K562 (cell line): Measurements from ENCODE around the gene DCAF6.

Experiments
- ATF2 ChIP-seq: sonication (generic); formaldehyde crosslinking; IDR thresholded peaks from 2 replicates; pipeline ENCODE4 v1.8.1; 2022; ENCODE audit warnings: missing genetic modification reagents
- CBFB ChIP-seq: sonication (generic); formaldehyde crosslinking; IDR thresholded peaks from 2 replicates; pipeline ENCODE4 v1.4.0; 2020; ENCODE audit warnings: mild to moderate bottlenecking, missing genetic modification reagents
- CBX5 ChIP-seq: IDR thresholded peaks from 2 replicates; pipeline ENCODE4 v1.6.1; 2014; ENCODE audit warnings: low read depth, borderline replicate concordance
- EGR1 ChIP-seq: fragments of 450-650 bp; conservative IDR thresholded peaks from 2 replicates; pipeline ENCODE4 v1.6.1; 2017; ENCODE audit warnings: mild to moderate bottlenecking
- ELF4 ChIP-seq: fragments of 450-650 bp; formaldehyde crosslinking; IDR thresholded peaks from 2 replicates; pipeline ENCODE4 v1.4.0; 2022; ENCODE audit warnings: missing genetic modification characterization
- GABPA ChIP-seq: fragments of 200-800 bp; sonication (Bioruptor generic); conservative IDR thresholded peaks from 2 replicates; pipeline ENCODE4 v1.6.1; 2016; ENCODE audit warnings: low read depth, missing genetic modification characterization, missing compliant biosample characterization
- GTF2F1 ChIP-seq: IDR thresholded peaks from 2 replicates; pipeline ENCODE4 v1.6.1; 2011; ENCODE audit warnings: low read depth, low read length, improper control_type of control experiment
- JUN ChIP-seq, 2 experiments: sonication (generic) in 1 of 2; formaldehyde crosslinking in 1 of 2; IDR thresholded peaks; 2 replicates each; pipeline versions ENCODE4 v1.6.1 to v1.8.0; 2012 to 2022; ENCODE audit warnings: borderline replicate concordance in 2 of 2, mild to moderate bottlenecking in 2 of 2, improper control_type of control experiment in 1 of 2, low read depth in 1 of 2, low read length in 1 of 2, missing genetic modification reagents in 1 of 2
- NCOA2 ChIP-seq, 2 experiments: fragments of 450-650 bp; IDR thresholded peaks; 2 replicates each; pipeline ENCODE4 v1.6.1; 2018; ENCODE audit warnings: mild to moderate bottlenecking in 2 of 2, moderate library complexity in 1 of 2; ENCODE audit not compliant: partially characterized antibody in 2 of 2
- POLR2B ChIP-seq: fragments of 450-650 bp; IDR thresholded peaks from 2 replicates; pipeline ENCODE4 v1.6.1; 2018; ENCODE audit warnings: low read depth; ENCODE audit not compliant: partially characterized antibody
- SMC3 ChIP-seq: conservative IDR thresholded peaks from 2 replicates; pipeline ENCODE4 v1.6.1; 2011; ENCODE audit warnings: low read depth, low read length, improper control_type of control experiment; ENCODE audit not compliant: insufficient read depth
- ZNF146 ChIP-seq: IDR thresholded peaks from one replicate; pipeline ENCODE4 v1.6.1; 2018; ENCODE audit warnings: missing compliant biosample characterization; ENCODE audit not compliant: unreplicated experiment
- ZZZ3 ChIP-seq: fragments of 450-650 bp; IDR thresholded peaks from 2 replicates; pipeline ENCODE4 v1.6.1; 2016; ENCODE audit warnings: antibody characterized with exemption, mild to moderate bottlenecking, moderate library complexity

GRCh38 chr1:167968569-167968968 lies 32.1 kb downstream of the DCAF6 start:
- TF ChIP-seq ELF4 (CRISPR knock-in tag), result no peak
- no peak for TF ChIP-seq ATF2 (CRISPR knock-in tag)
- TF ChIP-seq ZZZ3, result no peak
- no peak for TF ChIP-seq EGR1
- no peak for TF ChIP-seq SMC3
- no peak for TF ChIP-seq CBFB
- TF ChIP-seq NCOA2 (IDR thresholded peaks at IDR 0.05; ENCODE audit: partially characterized antibody in 2 of 2), result no peak
- TF ChIP-seq GTF2F1, result no peak
- no peak for TF ChIP-seq POLR2B
- TF ChIP-seq GABPA (tag), result no peak
- TF ChIP-seq JUN (IDR thresholded peaks at IDR 0.05; ENCODE audit: borderline replicate concordance, low read depth, low read length), result no peak
- no peak for TF ChIP-seq JUN (CRISPR knock-in tag; IDR thresholded peaks at IDR 0.05; ENCODE audit: borderline replicate concordance)
- no peak for TF ChIP-seq CBX5
- TF ChIP-seq ZNF146, result no peak
